ENCODE results near the gene TCF7L1. TPM values are rescaled to one million over a fixed set of nuclear protein-coding genes. Genes with fewer than 3 reads are reported as not detected.

TCF7L1 gene
- polyA plus RNA-seq, 3 donors: 0.05 to 0.09 TPM; not detected in 1

GRCh38 chr2:85269959-85270358, 136.8 kb downstream of the TCF7L1 start:
- Histone ChIP-seq H4K20me1 (ENCODE audit: insufficient read depth, low read length) (no peaks in the 10 kb centered on the region), H3K27me3 (ENCODE audit: control insufficient read depth in 2 of 2, insufficient read depth in 2 of 2, low read length in 2 of 2) (no peaks in the 10 kb centered on the region), H3K9me3 (replicated peaks in 1 of 2; ENCODE audit: control insufficient read depth in 1 of 2, insufficient read depth in 1 of 2, low read length in 2 of 2) (no peaks in the 10 kb centered on the region), H2AFZ (ENCODE audit: insufficient read depth, low read depth, low read length, poor library complexity, severe bottlenecking) (no peak overlapping the region), H3K27ac (ENCODE audit: low read depth in 1 of 2, low read length in 2 of 2) (no peak overlapping the region), H3K9ac (ENCODE audit: insufficient read depth, low read length, poor library complexity, severe bottlenecking) (no peak overlapping the region), H3K36me3 (replicated peaks in 1 of 2; ENCODE audit: control insufficient read depth in 1 of 2, insufficient read depth in 2 of 2, low read length in 2 of 2) (no peaks in the 10 kb centered on the region), H3K4me1 (ENCODE audit: control insufficient read depth in 1 of 2, insufficient read depth in 2 of 2, low read length in 2 of 2) (no peaks in the 10 kb centered on the region), H3K4me3 (replicated peaks in 1 of 3; ENCODE audit: low read depth in 2 of 3, low read length in 3 of 3) (no peak overlapping the region), H3K79me2 (ENCODE audit: insufficient read depth, low read length) (no peaks in the 10 kb centered on the region), H3K4me2 (replicated peaks; ENCODE audit: extremely low read depth, low read length, poor library complexity, severe bottlenecking) (no peak overlapping the region)
- Mint-ChIP-seq H3K36me3 (no peaks in the 10 kb centered on the region), H3K27me3 (ENCODE audit: low read depth in 3 of 3) (peaks cover 5 to 13% (median 6%) of the 10 kb centered on the region in 3 donors), H3K4me1 (no peaks in the 10 kb centered on the region), H3K9me3 (no peaks in the 10 kb centered on the region), H3K4me3 (no peak overlapping the region), H3K27ac (no peak overlapping the region)
- TF ChIP-seq, protein P1, sequence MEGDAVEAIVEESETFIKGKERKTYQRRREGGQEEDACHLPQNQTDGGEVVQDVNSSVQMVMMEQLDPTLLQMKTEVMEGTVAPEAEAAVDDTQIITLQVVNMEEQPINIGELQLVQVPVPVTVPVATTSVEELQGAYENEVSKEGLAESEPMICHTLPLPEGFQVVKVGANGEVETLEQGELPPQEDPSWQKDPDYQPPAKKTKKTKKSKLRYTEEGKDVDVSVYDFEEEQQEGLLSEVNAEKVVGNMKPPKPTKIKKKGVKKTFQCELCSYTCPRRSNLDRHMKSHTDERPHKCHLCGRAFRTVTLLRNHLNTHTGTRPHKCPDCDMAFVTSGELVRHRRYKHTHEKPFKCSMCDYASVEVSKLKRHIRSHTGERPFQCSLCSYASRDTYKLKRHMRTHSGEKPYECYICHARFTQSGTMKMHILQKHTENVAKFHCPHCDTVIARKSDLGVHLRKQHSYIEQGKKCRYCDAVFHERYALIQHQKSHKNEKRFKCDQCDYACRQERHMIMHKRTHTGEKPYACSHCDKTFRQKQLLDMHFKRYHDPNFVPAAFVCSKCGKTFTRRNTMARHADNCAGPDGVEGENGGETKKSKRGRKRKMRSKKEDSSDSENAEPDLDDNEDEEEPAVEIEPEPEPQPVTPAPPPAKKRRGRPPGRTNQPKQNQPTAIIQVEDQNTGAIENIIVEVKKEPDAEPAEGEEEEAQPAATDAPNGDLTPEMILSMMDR (IDR thresholded peaks at IDR 0.05): no peak
- 62% methylated on average over 4 of the region's 6 CpGs for WGBS (ENCODE audit: insufficient coverage)
- no peak for DNase-seq
- intact Hi-C loops (cut with micrococcal nuclease): loop anchor here in 1 of 2 donors (5.0 kb wide), 1 partner anchor 32 kb away; no protein-coding TSS in a partner anchor

DNA sequence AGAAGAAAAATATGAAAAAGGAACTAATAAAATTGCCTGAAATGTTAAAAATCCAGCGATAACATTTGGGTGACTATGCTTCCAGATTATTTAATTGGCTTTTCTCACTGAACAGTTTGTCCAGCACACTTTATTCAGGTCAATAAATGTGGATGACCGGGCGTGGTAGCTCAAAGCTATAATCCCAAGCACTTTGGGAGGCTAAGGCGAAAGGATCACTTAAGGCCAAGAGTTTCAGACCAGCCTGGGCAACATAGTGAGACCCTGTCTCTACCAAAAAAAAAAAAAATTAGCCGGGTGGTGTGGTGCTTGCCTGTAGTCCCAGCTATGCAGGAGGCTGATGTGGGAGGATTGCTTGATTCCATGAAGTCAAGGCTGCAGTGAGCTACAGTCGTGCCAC, 139.2 kb downstream of the TCF7L1 start:
- Mint-ChIP-seq H3K27ac (no peak overlapping the region), H3K4me1 (no peaks in the 10 kb centered on the region), H3K27me3 (ENCODE audit: low read depth in 3 of 3) (peaks cover 4 to 11% (median 8%) of the 10 kb centered on the region in 3 donors), H3K36me3 (no peaks in the 10 kb centered on the region), H3K9me3 (no peaks in the 10 kb centered on the region), H3K4me3 (no peak overlapping the region)
- Histone ChIP-seq H2AFZ (ENCODE audit: insufficient read depth, low read depth, low read length, poor library complexity, severe bottlenecking) (no peak overlapping the region), H3K36me3 (replicated peaks in 1 of 2; ENCODE audit: control insufficient read depth in 1 of 2, insufficient read depth in 2 of 2, low read length in 2 of 2) (no peaks in the 10 kb centered on the region), H4K20me1 (ENCODE audit: insufficient read depth, low read length) (no peaks in the 10 kb centered on the region), H3K9ac (ENCODE audit: insufficient read depth, low read length, poor library complexity, severe bottlenecking) (no peak overlapping the region), H3K4me2 (replicated peaks; ENCODE audit: extremely low read depth, low read length, poor library complexity, severe bottlenecking) (no peak overlapping the region), H3K79me2 (ENCODE audit: insufficient read depth, low read length) (no peaks in the 10 kb centered on the region), H3K27me3 (ENCODE audit: control insufficient read depth in 2 of 2, insufficient read depth in 2 of 2, low read length in 2 of 2) (no peaks in the 10 kb centered on the region), H3K4me1 (ENCODE audit: control insufficient read depth in 1 of 2, insufficient read depth in 2 of 2, low read length in 2 of 2) (no peaks in the 10 kb centered on the region), H3K4me3 (replicated peaks in 1 of 3; ENCODE audit: low read depth in 2 of 3, low read length in 3 of 3) (no peak overlapping the region), H3K27ac (ENCODE audit: low read depth in 1 of 2, low read length in 2 of 2) (no peak overlapping the region), H3K9me3 (replicated peaks in 1 of 2; ENCODE audit: control insufficient read depth in 1 of 2, insufficient read depth in 1 of 2, low read length in 2 of 2) (no peaks in the 10 kb centered on the region)
- whole genome bisulfite sequencing (ENCODE audit: insufficient coverage): 82% methylated on average over 4 of the region's 6 CpGs
- TF ChIP-seq, protein P1 (IDR thresholded peaks at IDR 0.05): no peak
- DNase-seq: no peak
- intact Hi-C loops (cut with micrococcal nuclease): no loop called here

Measured in CD14-positive monocyte (primary cell).